MCF 10A (cell line): ENCODE results near the gene MAP4K2. TPM values are rescaled to one million over a fixed set of nuclear protein-coding genes. Genes with fewer than 3 reads are reported as not detected.

Source experiments
- BruUV-seq: library from RNA; stranded (reverse); fragments of 400-500 nt; replicated peaks from 2 replicates; lab custom pipeline; 2021; lab: Mats Ljungman, UMichigan
- CTCF ChIA-PET: fragments of 300-600 bp; sonication (Branson Sonifier 250); formaldehyde crosslinking; extraction: SDS; loops from one replicate; lab custom pipeline; 2021; ENCODE audit warnings: antibody characterized with exemption, inconsistent platforms; lab: Yijun Ruan, JAX
- POLR2A ChIA-PET: fragments of 300-600, 350-650 bp; sonication (Branson Sonifier 250); formaldehyde crosslinking; extraction: SDS; loops from one replicate; lab custom pipeline; 2020; ENCODE audit warnings: antibody characterized with exemption, inconsistent platforms; lab: Yijun Ruan, JAX
- DNase-seq: peaks from one replicate; pipeline ENCODE4 v3.0.0-alpha.2; 2018; ENCODE audit not compliant: unreplicated experiment
- H3K27ac Mint-ChIP-seq: one replicate; pipeline ENCODE4 v1.8.0; 2022; ENCODE audit warnings: mild to moderate bottlenecking, low read depth, mixed read lengths; ENCODE audit not compliant: unreplicated experiment
- H3K27me3 Mint-ChIP-seq: one replicate; pipeline ENCODE4 v1.8.0; 2022; ENCODE audit warnings: mixed read lengths; ENCODE audit not compliant: insufficient read depth, unreplicated experiment
- H3K36me3 Mint-ChIP-seq: one replicate; pipeline ENCODE4 v1.8.0; 2022; ENCODE audit warnings: mild to moderate bottlenecking, moderate library complexity, mixed read lengths; ENCODE audit not compliant: insufficient read depth, unreplicated experiment
- H3K4me1 Mint-ChIP-seq: one replicate; pipeline ENCODE4 v1.8.0; 2022; ENCODE audit warnings: mixed read lengths; ENCODE audit not compliant: insufficient read depth, unreplicated experiment
- H3K4me3 Mint-ChIP-seq: one replicate; pipeline ENCODE4 v1.8.0; 2022; ENCODE audit warnings: mild to moderate bottlenecking, moderate library complexity, mixed read lengths; ENCODE audit not compliant: unreplicated experiment
- H3K9me3 Mint-ChIP-seq: one replicate; pipeline ENCODE4 v1.8.0; 2022; ENCODE audit warnings: mixed read lengths; ENCODE audit not compliant: unreplicated experiment
- intact Hi-C: fragments of 100-400 bp; cut with micrococcal nuclease; formaldehyde crosslinking; loops from 2 replicates; pipeline ENCODE4 v1.14.1; 2022
- total RNA-seq: library from RNA; stranded (reverse); gene quantifications from 2 replicates; pipeline ENCODE4 v1.2.3, GENCODE V29; 2022
- TF ChIP-seq, protein P1 (sequence below): fragments of 200-600 bp; IDR thresholded peaks from one replicate; pipeline ENCODE4 v1.8.0; 2022; ENCODE audit warnings: antibody characterized with exemption, mild to moderate bottlenecking; ENCODE audit not compliant: unreplicated experiment

The MAP4K2 gene
- total RNA-seq, 1 experiment from 2014 or later = 6.8 TPM

DNA sequence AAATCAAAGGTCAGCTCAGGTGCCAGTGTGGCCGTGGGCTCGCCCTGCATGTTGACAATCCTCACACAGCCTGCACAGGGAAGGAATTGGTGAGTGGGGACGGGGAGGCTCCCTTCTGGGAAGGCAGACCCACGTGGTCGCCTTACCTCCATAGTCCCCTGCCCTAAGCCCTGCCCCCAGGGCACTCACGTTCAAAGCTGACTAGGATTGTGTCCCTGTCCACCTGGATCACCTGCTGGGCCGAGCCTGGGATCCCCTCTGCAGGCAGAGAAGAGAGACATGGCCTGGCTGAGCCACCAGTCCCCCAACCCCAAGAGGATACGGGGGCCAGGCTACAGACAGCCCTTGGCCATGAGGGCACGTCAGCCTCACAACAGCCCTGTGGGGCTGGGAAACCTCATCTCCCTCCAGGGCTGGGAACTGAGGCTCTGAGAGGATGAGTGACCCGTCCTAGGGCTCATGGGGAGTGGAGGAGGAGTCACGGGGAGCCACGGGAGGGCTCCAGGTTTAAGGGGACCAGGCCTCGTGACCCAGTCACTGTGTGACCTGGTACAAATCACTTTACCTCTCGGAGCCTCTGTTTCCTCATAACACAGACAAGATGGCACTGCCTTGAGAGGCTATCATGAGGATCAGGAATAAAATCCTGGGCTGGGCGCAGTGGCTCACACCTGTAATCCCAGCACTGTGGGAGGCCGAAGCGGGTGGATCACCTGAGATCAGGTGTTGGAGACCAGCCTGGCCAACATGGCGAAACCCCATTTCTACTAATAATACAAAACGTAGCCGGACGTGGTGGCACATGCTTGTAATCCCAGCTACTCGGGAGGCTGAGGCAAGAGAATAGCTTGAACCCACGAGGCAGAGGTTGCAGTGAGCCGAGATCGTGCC, 12.6 kb downstream of the MAP4K2 start:
- intact Hi-C loops = no loop called here
- H3K4me3 Mint-ChIP-seq = no peak overlapping the region
- TF ChIP-seq, protein P1, sequence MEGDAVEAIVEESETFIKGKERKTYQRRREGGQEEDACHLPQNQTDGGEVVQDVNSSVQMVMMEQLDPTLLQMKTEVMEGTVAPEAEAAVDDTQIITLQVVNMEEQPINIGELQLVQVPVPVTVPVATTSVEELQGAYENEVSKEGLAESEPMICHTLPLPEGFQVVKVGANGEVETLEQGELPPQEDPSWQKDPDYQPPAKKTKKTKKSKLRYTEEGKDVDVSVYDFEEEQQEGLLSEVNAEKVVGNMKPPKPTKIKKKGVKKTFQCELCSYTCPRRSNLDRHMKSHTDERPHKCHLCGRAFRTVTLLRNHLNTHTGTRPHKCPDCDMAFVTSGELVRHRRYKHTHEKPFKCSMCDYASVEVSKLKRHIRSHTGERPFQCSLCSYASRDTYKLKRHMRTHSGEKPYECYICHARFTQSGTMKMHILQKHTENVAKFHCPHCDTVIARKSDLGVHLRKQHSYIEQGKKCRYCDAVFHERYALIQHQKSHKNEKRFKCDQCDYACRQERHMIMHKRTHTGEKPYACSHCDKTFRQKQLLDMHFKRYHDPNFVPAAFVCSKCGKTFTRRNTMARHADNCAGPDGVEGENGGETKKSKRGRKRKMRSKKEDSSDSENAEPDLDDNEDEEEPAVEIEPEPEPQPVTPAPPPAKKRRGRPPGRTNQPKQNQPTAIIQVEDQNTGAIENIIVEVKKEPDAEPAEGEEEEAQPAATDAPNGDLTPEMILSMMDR = no peak
- POLR2A ChIA-PET = no interaction called here
- CTCF ChIA-PET = no interaction called here
- no peak overlapping the region for H3K27ac Mint-ChIP-seq
- no TSS peak for BruUV-seq
- no peaks in the 10 kb centered on the region for H3K27me3 Mint-ChIP-seq
- DNase-seq = no peak
- H3K36me3 Mint-ChIP-seq = no peaks in the 10 kb centered on the region
- no peaks in the 10 kb centered on the region for H3K4me1 Mint-ChIP-seq
- H3K9me3 Mint-ChIP-seq = no peaks in the 10 kb centered on the region

DNA sequence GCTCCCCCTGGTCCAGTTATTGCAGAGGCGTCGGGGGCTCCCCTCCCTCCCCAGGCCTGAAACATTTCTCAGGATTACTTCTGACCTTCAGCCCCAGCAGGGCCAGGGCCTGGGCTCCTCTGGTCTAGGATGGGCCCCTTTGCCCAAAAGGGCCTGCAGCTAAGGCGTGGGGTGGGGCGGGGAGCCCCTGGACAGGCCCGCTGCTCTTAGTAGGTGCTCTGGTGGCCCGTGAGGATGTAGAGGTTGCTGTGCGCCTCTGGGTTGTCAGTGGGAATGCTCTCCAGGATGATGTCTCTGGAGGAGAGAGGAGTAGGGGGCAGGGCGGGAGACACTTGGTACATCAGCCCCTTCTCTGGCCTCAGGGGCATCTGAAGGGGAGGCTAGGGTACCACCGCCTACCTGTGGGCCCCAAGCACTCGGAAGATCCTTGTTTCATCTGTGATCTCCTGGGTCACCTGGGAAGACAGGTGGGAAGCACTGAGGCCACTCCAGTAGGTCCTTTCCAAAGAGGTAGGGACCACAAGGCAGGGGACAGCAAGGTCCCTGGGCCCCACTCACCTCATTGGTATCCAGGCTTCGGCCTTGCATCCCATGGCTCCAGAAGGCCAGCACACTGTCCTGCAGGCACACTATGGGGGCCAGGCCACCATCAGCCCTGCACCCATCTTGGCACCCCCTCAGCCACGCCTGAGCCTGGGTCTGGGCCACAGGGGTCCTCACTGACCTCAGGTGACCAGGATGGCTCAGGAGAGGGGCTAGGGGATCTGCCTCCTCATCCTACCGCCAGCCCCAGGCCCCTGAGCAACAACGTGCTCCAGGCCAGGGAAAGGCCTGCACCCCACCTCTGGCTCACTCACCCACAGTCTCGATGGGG, 13.4 kb downstream of the MAP4K2 start:
- Mint-ChIP-seq H3K4me1 (no peaks in the 10 kb centered on the region), H3K27me3 (no peaks in the 10 kb centered on the region), H3K9me3 (no peaks in the 10 kb centered on the region), H3K36me3 (no peaks in the 10 kb centered on the region), H3K4me3 (no peak overlapping the region), H3K27ac (no peak overlapping the region)
- no peak for DNase-seq
- intact Hi-C loops = loop anchor here (10.0 kb wide), 1 partner anchor 225 kb away; the partner anchor contains the start of gene ARL2
- no TSS peak for BruUV-seq
- CTCF ChIA-PET = no interaction called here
- POLR2A ChIA-PET = no interaction called here
- TF ChIP-seq, protein P1 = no peak

DNA sequence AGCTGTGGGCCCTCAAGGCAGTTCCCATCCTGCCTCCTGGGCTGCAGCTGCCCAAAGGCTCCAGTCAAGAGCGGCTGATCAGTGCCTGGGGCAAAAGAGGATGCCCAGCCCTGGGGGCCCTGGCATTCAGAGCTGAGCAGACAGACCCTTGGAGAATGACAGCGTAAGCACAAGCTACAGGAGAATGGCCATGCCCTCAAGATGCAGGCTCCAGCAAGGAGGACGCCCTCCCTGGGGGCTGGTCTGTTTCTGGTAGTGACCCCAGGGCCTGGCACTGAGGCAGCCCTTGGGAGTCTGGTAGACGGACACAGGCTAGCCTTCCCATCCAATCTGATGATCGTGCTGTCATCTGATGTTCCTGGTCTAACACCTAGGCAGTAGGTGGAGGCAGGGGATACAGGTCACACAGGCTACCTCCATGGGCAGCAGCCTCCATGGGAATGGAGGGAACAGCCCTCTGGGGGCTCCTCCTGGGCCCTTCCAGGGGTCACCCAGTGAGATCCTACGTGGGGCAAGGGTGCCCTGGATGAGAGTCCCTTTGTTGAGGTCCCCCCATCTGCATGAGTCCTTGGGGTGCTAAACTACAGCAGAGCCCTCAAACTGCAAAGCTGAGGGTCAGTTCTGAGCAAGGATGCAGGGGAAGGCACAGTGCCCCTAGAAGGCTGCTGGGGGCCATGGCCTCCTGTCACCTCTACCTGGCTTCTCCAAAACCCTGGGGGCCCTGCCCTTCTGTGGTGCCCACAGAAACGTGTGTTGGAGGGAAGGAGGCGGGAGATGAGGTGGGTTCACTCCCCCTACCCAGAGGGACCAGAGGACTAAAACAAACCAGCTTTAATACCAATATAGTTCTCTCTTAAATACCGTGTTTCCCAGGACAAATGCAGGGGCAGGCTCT, 14.4 kb downstream of the MAP4K2 start:
- H3K9me3 Mint-ChIP-seq = no peaks in the 10 kb centered on the region
- H3K36me3 Mint-ChIP-seq = no peaks in the 10 kb centered on the region
- intact Hi-C loops = loop anchor here (10.0 kb wide), 1 partner anchor 226 kb away; the partner anchor contains the start of gene ARL2
- no peaks in the 10 kb centered on the region for H3K27me3 Mint-ChIP-seq
- BruUV-seq = no TSS peak
- no peak overlapping the region for H3K4me3 Mint-ChIP-seq
- TF ChIP-seq, protein P1 = no peak
- H3K27ac Mint-ChIP-seq = no peak overlapping the region
- CTCF ChIA-PET = interaction anchor here (0.6 to 2.6 kb wide), 11 partner anchors 11 to 552 kb away, joined by 3 to 21 read pairs (median 3); partner anchors contain the start of genes CDC42BPG and MAP4K2
- no peaks in the 10 kb centered on the region for H3K4me1 Mint-ChIP-seq
- POLR2A ChIA-PET = interaction anchor here (0.7 to 1.3 kb wide), 2 partner anchors 10 to 47 kb away, joined by 3 to 6 read pairs; partner anchors contain the start of gene SF1
- no peak for DNase-seq
